PFSK-1 (cell line): ENCODE measurements around the gene SLC15A2.

Source experiments
- REST ChIP-seq, 2 experiments: IDR thresholded peaks; 2 replicates each; pipeline versions ENCODE4 v1.6.1 to v1.8.0; 2011 to 2012; ENCODE audit warnings: low read depth in 2 of 2, low read length in 2 of 2, control low read depth in 1 of 2, inconsistent platforms in 1 of 2, mild to moderate bottlenecking in 1 of 2, moderate library complexity in 1 of 2; ENCODE audit not compliant: insufficient read depth in 1 of 2
- TAF1 ChIP-seq: IDR thresholded peaks from 2 replicates; pipeline ENCODE4 v1.6.1; 2012; ENCODE audit warnings: low read length, control low read depth, borderline replicate concordance; ENCODE audit not compliant: insufficient read depth

DNA sequence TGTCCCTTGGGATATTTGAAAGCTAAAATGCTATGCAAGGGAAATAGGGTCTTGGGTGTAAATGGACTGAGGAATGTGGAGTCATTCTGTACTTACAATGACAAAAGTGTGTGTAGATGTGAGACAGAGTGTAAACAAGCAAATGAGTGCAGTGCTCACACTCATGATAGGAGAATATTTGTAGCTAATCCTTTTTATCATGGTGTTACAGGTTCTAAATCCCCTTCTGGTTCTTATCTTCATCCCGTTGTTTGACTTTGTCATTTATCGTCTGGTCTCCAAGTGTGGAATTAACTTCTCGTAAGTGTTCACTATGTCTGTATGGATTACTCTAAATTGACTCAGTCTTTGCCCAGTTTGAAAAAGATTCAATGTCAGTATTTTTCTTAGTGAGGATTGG is 30.5 kb downstream of the SLC15A2 start:
- TF ChIP-seq REST (IDR thresholded peaks at IDR 0.05; ENCODE audit: insufficient read depth in 1 of 2, low read depth in 2 of 2, low read length in 2 of 2) (no peak), TAF1 (no peak)
